Ovary (tissue), 9 donors: Measurements from ENCODE around the gene CUL9. TPM values are rescaled to one million over a fixed set of nuclear protein-coding genes. Genes with fewer than 3 reads are reported as not detected.
A peak's percentile ranks its signal among the peaks of the same experiment; 100 is the strongest.

ENCODE experiments used
- DNase-seq, 5 donors: peaks; one replicate each; pipeline ENCODE4 v3.0.0-alpha.2; 2019 to 2020
- H3K27ac ChIP-seq, 2 donors: fragments of 200-600 bp; one replicate each; pipeline versions ENCODE4 v1.5.1 to v1.8.0; 2019 to 2022
- H3K27me3 ChIP-seq: fragments of 200-600 bp; one replicate; pipeline ENCODE4 v1.8.0; 2022
- H3K36me3 ChIP-seq: fragments of 200-600 bp; sonication (generic); one replicate; pipeline ENCODE4 v1.5.1; 2019
- H3K4me1 ChIP-seq: one replicate; pipeline ENCODE4 v1.8.1; 2013; ENCODE audit warnings: mild to moderate bottlenecking, moderate library complexity; ENCODE audit not compliant: insufficient read depth
- H3K4me3 ChIP-seq: fragments of 200-600 bp; sonication (generic); one replicate; pipeline ENCODE4 v1.5.1; 2017
- H3K9me3 ChIP-seq, 2 donors: fragments of 200-600 bp in 1 of 2; sonication (generic) in 1 of 2; one replicate each; pipeline versions ENCODE4 v1.5.1 to v1.8.1; 2013 to 2019; ENCODE audit warnings: mild to moderate bottlenecking in 1 of 2, moderate library complexity in 1 of 2
- CTCF ChIP-seq, 3 donors: fragments of 450-650 bp in 2 of 3; fragments of 200-600 bp in 1 of 3; IDR thresholded peaks; one replicate each; pipeline versions ENCODE4 v1.5.1 to v1.8.0; 2016 to 2022; ENCODE audit warnings: antibody characterized with exemption in 3 of 3, mild to moderate bottlenecking in 1 of 3
- EP300 ChIP-seq: sonication (generic); formaldehyde crosslinking; IDR thresholded peaks from one replicate; pipeline ENCODE4 v1.6.1; 2017; ENCODE audit warnings: antibody characterized with exemption
- POLR2A ChIP-seq: fragments of 450-650 bp; IDR thresholded peaks from one replicate; pipeline ENCODE4 v1.6.1; 2017; ENCODE audit warnings: antibody characterized with exemption, mild to moderate bottlenecking, moderate library complexity
- WGBS, 3 donors: extraction: QIAGEN DNeasy Blood & Tissue Kit in 1 of 3; methylation state at CpG; one replicate each; pipeline versions ENCODE4 v1.1.5 to v1.1.7; 2013 to 2017; 5-methylcytosine and 5-hydroxymethylcytosine counted together
- intact Hi-C, 4 donors: fragments of 100-400 bp; cut with DNase I; formaldehyde crosslinking; loops; one replicate each; pipeline versions ENCODE4 v1.11.0 to v1.15.1; 2022 to 2023
- polyA plus RNA-seq, 2 donors: library from polyadenylated mRNA; stranded (reverse); fragments of 200-250 nt in 1 of 2; fragments of 350-450 nt in 1 of 2; fragmentation: Illumina TruSeq in 1 of 2; extraction: RNeasy Lipid Tissue Mini Kit (QIAGEN cat#74804) in 1 of 2; gene quantifications; one replicate each; pipeline ENCODE4 v1.2.3, GENCODE V29; 2013 to 2014
- total RNA-seq, 7 donors: library from RNA; depleted of rRNA in 2 of 7; stranded (reverse); fragments of >200 nt in 2 of 7; fragmentation: NEBNext Ultra II Directional in 3 of 7; extraction: Animal tissue kit (Norgen Biotek cat#: 25700) in 3 of 7; gene quantifications; one replicate each; pipeline versions ENCODE4 v1.1.0 to v1.2.4, GENCODE V29; 2016 to 2023
- donor health status: DM: no; HTN: no; CAD: no; lungs with moderate emphysema.
- donor health status: DM: no; HTN: no; CAD: no.
- donor health status: Bipolar disorder and iron deficiency.
- donor health status: DM: yes; HTN: yes; CAD: no.
- donor health status: DM: no; HTN: no; CAD: no.
- donor health status: DM: yes; HTN: yes; CAD: no.

Gene CUL9
- total and polyA plus RNA-seq, 9 donors, result 15.9 to 44.5 (median 30.0) TPM

DNA sequence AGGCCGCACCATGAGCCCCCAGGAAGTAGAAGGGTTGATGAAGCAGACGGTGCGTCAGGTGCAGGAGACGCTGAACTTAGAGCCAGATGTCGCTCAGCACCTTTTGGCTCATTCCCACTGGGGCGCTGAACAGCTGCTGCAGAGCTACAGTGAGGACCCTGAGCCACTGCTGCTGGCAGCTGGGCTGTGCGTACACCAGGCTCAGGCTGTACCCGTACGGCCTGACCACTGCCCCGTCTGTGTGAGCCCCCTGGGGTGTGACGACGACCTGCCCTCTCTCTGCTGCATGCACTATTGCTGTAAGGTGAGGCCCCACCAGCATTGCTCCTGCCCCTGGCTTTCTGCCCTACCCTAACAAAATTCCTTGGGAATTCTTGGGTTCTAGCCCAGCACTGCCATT, 34.2 kb downstream of the CUL9 start:
- Histone ChIP-seq H3K4me1 (no peaks in the 10 kb centered on the region), H3K9me3 (no peaks in the 10 kb centered on the region), H3K36me3 (no peaks in the 10 kb centered on the region), H3K27me3 (no peaks in the 10 kb centered on the region), H3K27ac (no peak overlapping the region), H3K4me3 (no peak overlapping the region)
- 84 to 93% (median 88%) methylated on average over 12 of the region's 12 CpGs for WGBS, 3 donors
- TF ChIP-seq POLR2A (no peak), CTCF (IDR thresholded peaks at IDR 0.05) (no peak), EP300 (no peak)
- intact Hi-C loops, result no loop called here
- DNase-seq, result peak in 1 of 5 donors; percentile 11

GRCh38 chr6:43217351-43217750, 35.4 kb downstream of the CUL9 start:
- 77 to 87% (median 82%) methylated on average over 5 of the region's 5 CpGs for WGBS, 3 donors
- no peak overlapping the region for H3K4me3 ChIP-seq
- H3K9me3 ChIP-seq, result no peaks in the 10 kb centered on the region
- no peak overlapping the region for H3K27ac ChIP-seq
- H3K4me1 ChIP-seq, result no peaks in the 10 kb centered on the region
- no peaks in the 10 kb centered on the region for H3K36me3 ChIP-seq
- DNase-seq, result no peak
- H3K27me3 ChIP-seq, result no peaks in the 10 kb centered on the region
- intact Hi-C loops, result no loop called here
- TF ChIP-seq EP300, result no peak

GRCh38 chr6:43219119-43219518, 37.1 kb downstream of the CUL9 start:
- Histone ChIP-seq H3K9me3 (no peaks in the 10 kb centered on the region), H3K4me1 (no peaks in the 10 kb centered on the region), H3K36me3 (no peaks in the 10 kb centered on the region), H3K4me3 (no peak overlapping the region), H3K27me3 (no peaks in the 10 kb centered on the region), H3K27ac (no peak overlapping the region)
- DNase-seq, result no peak
- no peak for TF ChIP-seq POLR2A
- TF ChIP-seq CTCF (IDR thresholded peaks at IDR 0.05), result no peak
- TF ChIP-seq EP300, result no peak
- intact Hi-C loops, result no loop called here
- 91 to 100% (median 97%) methylated on average over 3 of the region's 3 CpGs for WGBS, 3 donors

GRCh38 chr6:43219814-43220213, 37.8 kb downstream of the CUL9 start:
- no peak for DNase-seq
- no peaks in the 10 kb centered on the region for H3K9me3 ChIP-seq
- H3K4me1 ChIP-seq, result no peaks in the 10 kb centered on the region
- intact Hi-C loops, result loop anchor here in 1 of 4 donors (10.0 kb wide), 1 partner anchor 285 kb away; no protein-coding TSS in a partner anchor
- no peak overlapping the region for H3K4me3 ChIP-seq
- 84 to 89% (median 85%) methylated on average over 7 of the region's 7 CpGs for WGBS, 3 donors
- H3K27me3 ChIP-seq, result no peaks in the 10 kb centered on the region
- TF ChIP-seq EP300 (no peak), CTCF (IDR thresholded peaks at IDR 0.05) (no peak), POLR2A (no peak)
- no peaks in the 10 kb centered on the region for H3K36me3 ChIP-seq
- H3K27ac ChIP-seq, result no peak overlapping the region

DNA sequence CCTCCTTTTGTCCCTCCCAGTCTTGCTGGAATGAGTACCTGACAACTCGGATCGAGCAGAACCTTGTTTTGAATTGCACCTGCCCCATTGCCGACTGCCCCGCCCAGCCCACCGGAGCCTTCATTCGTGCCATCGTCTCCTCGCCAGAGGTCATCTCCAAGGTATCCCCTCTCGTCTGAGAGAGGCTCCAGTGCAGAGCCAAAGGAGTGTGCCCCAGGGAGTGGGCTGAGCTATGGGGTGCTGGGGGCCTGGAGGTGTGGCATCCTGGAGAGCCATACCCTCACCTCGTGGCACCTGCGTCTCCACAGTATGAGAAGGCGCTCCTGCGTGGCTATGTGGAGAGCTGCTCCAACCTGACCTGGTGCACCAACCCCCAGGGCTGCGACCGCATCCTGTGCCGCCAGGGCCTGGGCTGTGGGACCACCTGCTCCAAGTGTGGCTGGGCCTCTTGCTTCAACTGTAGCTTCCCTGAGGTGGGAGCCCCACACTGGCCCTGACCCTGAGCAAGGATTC, 38.5 kb downstream of the CUL9 start:
- Histone ChIP-seq H3K4me1 (no peaks in the 10 kb centered on the region), H3K4me3 (no peak overlapping the region), H3K27ac (no peak overlapping the region), H3K9me3 (no peaks in the 10 kb centered on the region), H3K27me3 (no peaks in the 10 kb centered on the region), H3K36me3 (no peaks in the 10 kb centered on the region)
- TF ChIP-seq POLR2A (no peak), EP300 (no peak), CTCF (IDR thresholded peaks at IDR 0.05) (no peak)
- WGBS, 3 donors, result 83 to 86% (median 86%) methylated on average over 16 of the region's 16 CpGs
- intact Hi-C loops, result loop anchor here in 1 of 4 donors (10.0 kb wide), 1 partner anchor 284 kb away; no protein-coding TSS in a partner anchor
- DNase-seq, result no peak
